ENCODE data around the gene ARID4B.

The ARID4B gene

GRCh38 chr1:235124111-235124510 lies 203.9 kb downstream of the ARID4B start:
- DNase-seq: no peak

- no peak for DNase-seq
Measured at GRCh38 chr1:235122348-235122747, 205.6 kb downstream of the ARID4B start.

All from Kasumi-1 (cell line).